CD4-positive, alpha-beta T cell treated with Interleukin-4 for 4 hours (primary cell): Measurements from ENCODE around the gene MUC5B.

Experiments
- DNase-seq: peaks from one replicate; pipeline ENCODE4 v3.0.0-alpha.2; 2020

Gene MUC5B

DNA sequence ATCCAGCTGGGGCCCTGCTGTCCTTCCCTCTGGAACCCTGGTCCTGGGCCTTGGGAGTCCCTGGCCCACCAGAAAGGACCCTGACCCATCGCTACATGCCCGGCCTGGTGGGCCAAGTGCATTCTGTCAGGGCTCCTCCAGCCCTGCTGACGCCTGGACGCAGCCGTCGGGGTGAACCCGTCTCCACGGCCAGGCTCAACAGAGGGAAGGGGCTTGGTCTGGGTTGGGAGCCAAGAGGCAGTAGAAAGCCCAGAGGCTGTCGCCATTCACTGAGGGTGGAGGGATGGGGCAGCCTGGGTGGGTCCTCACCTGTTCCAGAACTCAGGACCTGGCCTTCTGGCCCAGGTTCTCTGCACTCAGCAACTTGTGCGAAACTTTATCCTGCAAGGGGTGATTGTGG lies 47.6 kb downstream of the MUC5B start:
- DNase-seq, result no peak

DNA sequence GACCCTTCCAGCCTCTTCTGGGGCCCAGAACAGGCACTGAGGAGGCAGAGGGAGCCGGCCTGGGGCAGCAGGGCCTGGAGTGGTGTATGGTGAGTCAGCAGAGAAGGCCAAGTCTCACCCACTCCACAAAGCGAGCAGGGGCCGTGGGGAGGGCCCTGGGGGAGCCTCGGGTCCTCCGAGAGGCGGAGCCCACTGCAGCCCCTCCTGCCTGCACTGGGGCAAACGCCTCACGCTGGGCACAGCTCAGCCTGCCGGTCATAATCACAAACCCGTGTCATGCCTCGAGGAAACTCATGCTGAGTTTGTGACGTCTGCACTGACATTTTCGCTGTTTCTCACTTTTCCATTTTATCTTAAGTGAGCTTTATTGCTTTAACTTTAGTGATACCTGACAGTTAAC lies 48.1 kb downstream of the MUC5B start:
- no peak for DNase-seq

GRCh38 chr11:1271406-1271805 lies 48.5 kb downstream of the MUC5B start:
- no peak for DNase-seq

- DNase-seq, result no peak
Measured at GRCh38 chr11:1271927-1272326, 49.1 kb downstream of the MUC5B start.

- no peak for DNase-seq
Measured at GRCh38 chr11:1272531-1272930, 49.7 kb downstream of the MUC5B start.

GRCh38 chr11:1274501-1274900 lies 51.6 kb downstream of the MUC5B start:
- no peak for DNase-seq

DNA sequence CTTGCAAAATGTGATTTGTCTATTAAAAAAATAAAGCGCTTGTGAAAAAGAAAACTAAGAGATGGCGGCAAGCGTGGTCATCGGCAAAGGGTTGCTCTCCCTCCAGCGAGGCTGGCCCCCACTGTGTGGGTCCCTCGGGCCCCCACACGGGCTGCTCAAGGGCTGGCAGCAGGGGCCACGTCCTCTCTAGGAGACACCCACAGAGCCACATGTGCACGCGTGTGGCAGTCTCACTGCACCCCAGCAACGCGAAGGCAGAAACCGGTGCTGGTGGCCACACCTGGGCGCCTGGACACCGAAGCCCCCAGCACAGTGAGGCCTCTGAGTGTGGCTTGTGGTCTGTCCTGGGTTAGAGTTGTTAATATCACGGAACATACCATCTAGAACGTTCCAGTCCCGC lies 52.2 kb downstream of the MUC5B start:
- DNase-seq, result no peak

DNA sequence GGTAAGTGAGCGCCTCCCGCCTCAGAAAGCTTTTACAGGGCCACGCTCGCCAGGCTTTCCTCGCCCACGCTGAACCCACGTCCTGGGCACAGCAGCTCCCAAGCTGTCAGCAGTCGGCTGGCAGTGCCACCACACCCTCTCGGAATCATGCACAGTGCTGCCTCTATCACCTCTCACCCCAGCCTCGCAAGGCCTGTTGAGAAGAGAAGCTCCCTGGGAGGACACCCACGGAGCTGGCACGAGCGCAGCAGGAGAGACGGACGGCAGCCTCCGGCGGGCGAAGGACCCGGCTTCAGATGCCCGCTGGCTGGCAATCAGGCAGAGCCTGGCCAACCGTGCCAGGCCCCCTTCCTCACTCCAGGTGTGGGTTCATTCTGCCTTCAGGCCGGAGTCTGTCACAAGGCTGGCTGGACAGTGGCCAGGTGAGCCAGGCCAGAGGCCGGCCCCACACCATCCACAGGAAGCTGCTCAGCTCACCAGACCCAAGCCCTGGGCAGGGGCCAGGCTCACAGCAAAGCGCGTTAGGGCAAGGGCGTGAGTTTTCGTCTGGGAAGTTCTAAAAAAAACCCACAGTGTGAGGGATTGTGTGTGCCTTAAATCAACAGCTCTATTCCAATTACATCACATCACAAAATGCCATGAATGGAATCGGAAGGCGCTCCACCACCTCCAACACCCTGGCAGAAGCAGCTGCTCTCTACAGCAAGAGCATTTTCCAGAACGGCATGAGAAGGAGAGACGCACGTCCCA lies 53.4 kb downstream of the MUC5B start:
- DNase-seq, result no peak

DNA sequence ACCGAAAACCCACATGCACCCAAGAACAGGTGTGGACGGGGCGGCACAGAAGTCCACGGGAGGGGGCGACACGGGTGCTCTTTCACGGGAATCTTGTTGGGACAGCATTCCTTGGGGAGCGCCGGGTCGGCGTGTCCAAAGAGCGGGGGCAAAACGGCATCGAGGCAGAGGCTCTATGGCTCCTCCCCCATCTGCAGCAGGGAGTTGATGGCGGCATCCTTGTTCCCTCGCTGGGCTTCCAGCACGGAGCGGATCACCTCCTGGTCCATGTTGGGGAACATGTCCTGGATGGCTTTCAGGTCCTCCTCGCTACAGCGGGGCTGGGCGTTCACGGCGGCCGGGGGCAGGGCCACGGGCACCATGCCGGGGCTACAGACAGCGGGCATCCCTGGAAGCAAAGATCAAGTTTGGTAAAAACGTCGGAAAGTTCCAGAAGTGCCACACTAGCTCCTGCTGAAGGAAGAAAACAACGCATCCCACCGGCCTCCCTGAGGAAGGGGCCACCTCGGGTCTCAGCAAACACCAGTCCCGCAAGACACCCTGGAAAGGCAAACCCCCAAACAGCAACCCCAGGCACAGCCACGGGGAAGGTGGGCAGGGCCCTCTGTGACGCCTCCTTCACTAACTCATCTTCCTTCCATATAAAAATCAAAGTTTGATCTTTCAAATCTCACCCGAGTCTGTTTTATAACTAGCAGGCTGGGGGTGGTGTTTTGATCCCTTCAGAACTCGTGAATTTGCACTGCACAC lies 54.2 kb downstream of the MUC5B start:
- no peak for DNase-seq

GRCh38 chr11:1277936-1278512 lies 55.2 kb downstream of the MUC5B start:
- no peak for DNase-seq

- DNase-seq, result no peak
Measured at GRCh38 chr11:1278766-1279673, 56.2 kb downstream of the MUC5B start.

GRCh38 chr11:1279674-1280055 lies 56.8 kb downstream of the MUC5B start:
- no peak for DNase-seq

- no peak for DNase-seq
Measured at GRCh38 chr11:1280116-1281035, 57.5 kb downstream of the MUC5B start.

- DNase-seq, result no peak
Measured at GRCh38 chr11:1281326-1281973, 58.6 kb downstream of the MUC5B start.

DNA sequence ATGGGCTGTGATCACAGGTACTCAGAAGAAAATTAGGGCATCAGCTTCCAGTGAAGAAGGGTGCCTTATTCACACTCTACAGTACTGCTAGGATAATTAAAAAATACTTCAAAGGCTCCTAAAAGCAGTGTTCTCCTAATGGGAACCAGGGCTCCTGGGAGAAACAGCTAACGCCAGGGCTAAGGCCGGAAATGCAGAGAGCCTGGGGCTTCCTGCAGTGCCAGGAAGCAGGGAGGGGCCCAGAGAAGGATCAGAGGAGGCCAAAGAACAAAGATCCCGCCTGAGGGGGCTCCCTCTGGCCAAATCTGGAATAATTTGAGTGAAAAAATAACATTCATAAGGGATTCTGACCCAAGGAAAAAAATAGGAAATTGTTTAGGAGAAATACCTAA lies 59.1 kb downstream of the MUC5B start:
- no peak for DNase-seq

- no peak for DNase-seq
Measured at GRCh38 chr11:1283091-1283511, 60.2 kb downstream of the MUC5B start.

DNA sequence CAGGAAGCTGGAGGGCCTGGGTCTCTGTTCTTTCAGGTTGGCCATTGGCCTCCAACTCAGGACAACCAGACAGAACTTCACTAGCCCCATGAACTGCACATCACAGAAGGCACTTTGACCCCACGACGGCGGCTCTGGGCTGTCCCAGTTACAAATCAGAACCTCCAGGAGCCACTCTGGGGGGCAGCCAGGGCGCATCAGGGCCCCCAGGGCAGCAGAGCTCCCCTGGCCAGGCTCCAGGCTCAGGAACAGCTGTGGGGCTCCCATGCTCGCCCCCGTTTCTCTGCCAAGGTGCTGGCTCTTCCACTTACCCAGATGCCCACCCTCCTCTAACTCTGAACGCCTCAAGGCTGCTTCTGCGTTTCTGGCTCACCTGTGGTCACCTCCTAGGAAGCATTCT lies 61.0 kb downstream of the MUC5B start:
- no peak for DNase-seq

DNA sequence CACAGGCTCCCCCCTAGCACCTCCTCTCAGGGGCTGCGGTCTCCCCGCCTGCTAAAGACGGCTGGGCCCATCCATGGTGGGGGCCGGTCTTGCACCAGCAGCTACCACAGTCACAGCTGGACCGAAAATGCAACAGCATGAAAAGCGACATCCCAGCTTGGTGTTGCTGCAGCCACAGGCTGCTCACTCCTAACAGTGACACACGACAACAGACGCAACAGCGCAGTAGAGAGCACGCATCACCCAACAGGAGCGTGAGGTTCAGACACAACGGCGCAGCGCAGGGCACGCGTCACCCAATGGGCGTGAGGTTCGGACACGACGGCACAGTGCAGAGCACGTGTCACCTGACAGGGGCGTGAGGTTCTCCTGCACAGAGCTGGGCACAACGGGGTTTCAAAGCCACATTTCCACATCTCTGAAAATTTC lies 62.5 kb downstream of the MUC5B start:
- no peak for DNase-seq

- DNase-seq, result no peak
Measured at GRCh38 chr11:1285876-1286275, 63.0 kb downstream of the MUC5B start.

GRCh38 chr11:1287928-1288327 lies 65.1 kb downstream of the MUC5B start:
- no peak for DNase-seq

DNA sequence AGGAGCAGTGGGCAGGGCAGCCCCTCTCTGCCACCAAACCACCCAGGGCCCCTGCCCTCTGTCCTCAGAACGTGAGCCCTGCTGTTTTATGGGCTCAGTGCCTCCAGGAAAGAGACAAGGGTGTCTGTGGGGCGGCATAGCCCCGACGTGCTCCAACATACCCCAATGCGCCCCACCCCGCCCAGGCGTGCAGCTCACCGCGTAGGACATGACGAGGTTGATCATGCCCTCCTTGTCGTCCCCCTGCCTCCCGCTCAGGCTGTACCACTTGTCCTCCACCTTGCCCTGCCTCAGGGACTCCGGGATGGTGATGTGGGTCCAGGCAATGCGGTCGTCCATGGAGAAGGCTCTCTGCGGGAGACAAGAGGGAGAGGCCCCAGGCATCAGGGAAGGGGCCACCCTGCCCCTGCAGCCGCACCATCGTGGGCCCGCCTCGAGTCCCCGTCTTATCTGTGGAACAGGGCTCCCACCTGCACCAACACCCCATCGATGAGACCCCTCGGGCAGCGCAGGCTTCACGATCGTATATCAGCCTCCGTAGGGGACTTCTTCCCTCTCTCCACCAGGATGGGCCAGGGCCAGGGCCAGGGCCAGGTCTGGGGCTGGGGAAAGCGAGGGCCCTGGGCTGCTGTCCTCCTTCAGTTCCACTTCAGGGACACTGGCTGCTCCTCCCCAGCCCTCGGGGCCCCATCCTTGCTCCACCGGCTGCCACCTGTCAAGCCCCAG lies 65.7 kb downstream of the MUC5B start:
- no peak for DNase-seq
